NB4 (cell line): ENCODE data around the gene UBR3.

Source experiments
- POLR2A ChIP-seq: IDR thresholded peaks from 2 replicates; pipeline ENCODE4 v1.6.1; 2011; ENCODE audit warnings: mild to moderate bottlenecking; ENCODE audit not compliant: insufficient read length; ENCODE audit errors: extremely low read depth
- TF ChIP-seq, protein P1 (sequence below): IDR thresholded peaks from one replicate; pipeline ENCODE4 v1.5.1; 2012; ENCODE audit warnings: low read depth, low read length
- TF ChIP-seq, protein P2 (sequence below): IDR thresholded peaks from 2 replicates; pipeline ENCODE4 v1.6.1; 2011; ENCODE audit warnings: low read depth, low read length

GRCh38 chr2:169827272-169828140 lies at the start of gene UBR3:
- TF ChIP-seq, protein P1, sequence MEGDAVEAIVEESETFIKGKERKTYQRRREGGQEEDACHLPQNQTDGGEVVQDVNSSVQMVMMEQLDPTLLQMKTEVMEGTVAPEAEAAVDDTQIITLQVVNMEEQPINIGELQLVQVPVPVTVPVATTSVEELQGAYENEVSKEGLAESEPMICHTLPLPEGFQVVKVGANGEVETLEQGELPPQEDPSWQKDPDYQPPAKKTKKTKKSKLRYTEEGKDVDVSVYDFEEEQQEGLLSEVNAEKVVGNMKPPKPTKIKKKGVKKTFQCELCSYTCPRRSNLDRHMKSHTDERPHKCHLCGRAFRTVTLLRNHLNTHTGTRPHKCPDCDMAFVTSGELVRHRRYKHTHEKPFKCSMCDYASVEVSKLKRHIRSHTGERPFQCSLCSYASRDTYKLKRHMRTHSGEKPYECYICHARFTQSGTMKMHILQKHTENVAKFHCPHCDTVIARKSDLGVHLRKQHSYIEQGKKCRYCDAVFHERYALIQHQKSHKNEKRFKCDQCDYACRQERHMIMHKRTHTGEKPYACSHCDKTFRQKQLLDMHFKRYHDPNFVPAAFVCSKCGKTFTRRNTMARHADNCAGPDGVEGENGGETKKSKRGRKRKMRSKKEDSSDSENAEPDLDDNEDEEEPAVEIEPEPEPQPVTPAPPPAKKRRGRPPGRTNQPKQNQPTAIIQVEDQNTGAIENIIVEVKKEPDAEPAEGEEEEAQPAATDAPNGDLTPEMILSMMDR: no peak
- TF ChIP-seq POLR2A: peak; percentile 71
- TF ChIP-seq, protein P2, sequence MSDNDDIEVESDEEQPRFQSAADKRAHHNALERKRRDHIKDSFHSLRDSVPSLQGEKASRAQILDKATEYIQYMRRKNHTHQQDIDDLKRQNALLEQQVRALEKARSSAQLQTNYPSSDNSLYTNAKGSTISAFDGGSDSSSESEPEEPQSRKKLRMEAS: no peak; the same call in 1 of the 2 replicates
